H9 (cell line): ENCODE results near the gene C19orf47. TPM values are rescaled to one million over a fixed set of nuclear protein-coding genes. Genes with fewer than 3 reads are reported as not detected.

Experiments
- DNase-seq: peaks from one replicate; pipeline ENCODE4 v3.0.0-alpha.2; 2017
- H2AFZ ChIP-seq: one replicate; pipeline ENCODE4 v1.6.1; 2013; ENCODE audit warnings: mild to moderate bottlenecking, low read length, control low read depth, moderate library complexity
- H2AK5ac ChIP-seq: 2 replicates; pipeline ENCODE4 v1.6.1; 2013; ENCODE audit warnings: low read length, control low read depth, mixed read lengths; ENCODE audit not compliant: insufficient read length
- H2BK120ac ChIP-seq: one replicate; pipeline ENCODE4 v1.6.1; 2013; ENCODE audit warnings: low read depth, mild to moderate bottlenecking, low read length, control low read depth, inconsistent platforms; ENCODE audit not compliant: poor library complexity, severe bottlenecking
- H2BK12ac ChIP-seq: 2 replicates; pipeline ENCODE4 v1.6.1; 2013; ENCODE audit warnings: low read length, control low read depth, mixed read lengths, low read depth; ENCODE audit not compliant: insufficient read length
- H2BK15ac ChIP-seq: 2 replicates; pipeline ENCODE4 v1.6.1; 2013; ENCODE audit warnings: low read depth, low read length, control low read depth
- H2BK20ac ChIP-seq: one replicate; pipeline ENCODE4 v1.6.1; 2013; ENCODE audit warnings: low read depth, mild to moderate bottlenecking, low read length, control low read depth, inconsistent platforms; ENCODE audit not compliant: poor library complexity, severe bottlenecking
- H2BK5ac ChIP-seq: 2 replicates; pipeline ENCODE4 v1.6.1; 2013; ENCODE audit warnings: low read length, control low read depth, mixed read lengths; ENCODE audit not compliant: insufficient read length
- H3K14ac ChIP-seq: 2 replicates; pipeline ENCODE4 v1.6.1; 2013; ENCODE audit warnings: low read length, control low read depth; ENCODE audit not compliant: insufficient read depth
- H3K18ac ChIP-seq: 2 replicates; pipeline ENCODE4 v1.6.1; 2013; ENCODE audit warnings: low read depth, mild to moderate bottlenecking, mixed read lengths, low read length, control low read depth; ENCODE audit not compliant: insufficient read length
- H3K23ac ChIP-seq: 2 replicates; pipeline ENCODE4 v1.6.1; 2013; ENCODE audit warnings: low read length, control low read depth, mixed read lengths, low read depth; ENCODE audit not compliant: insufficient read length
- H3K23me2 ChIP-seq: 2 replicates; pipeline ENCODE4 v1.6.1; 2013; ENCODE audit warnings: low read depth, mild to moderate bottlenecking, mixed read lengths, low read length, control low read depth; ENCODE audit not compliant: insufficient read length, poor library complexity, severe bottlenecking
- H3K27ac ChIP-seq: 2 replicates; pipeline ENCODE4 v1.5.1; 2013; ENCODE audit warnings: low read length, control low read depth, mixed read lengths, low read depth; ENCODE audit not compliant: insufficient read length
- H3K27me3 ChIP-seq: 2 replicates; pipeline ENCODE4 v1.6.1; 2013; ENCODE audit warnings: low read length, control low read depth, inconsistent platforms; ENCODE audit not compliant: insufficient read depth
- H3K4ac ChIP-seq: 2 replicates; pipeline ENCODE4 v1.6.1; 2013; ENCODE audit warnings: low read depth, mild to moderate bottlenecking, control low read depth, inconsistent platforms, low read length, moderate library complexity
- H3K4me1 ChIP-seq: 2 replicates; pipeline ENCODE4 v1.6.1; 2013; ENCODE audit warnings: low read length, control low read depth, inconsistent platforms; ENCODE audit not compliant: insufficient read depth
- H3K4me2 ChIP-seq: 2 replicates; pipeline ENCODE4 v1.6.1; 2013; ENCODE audit warnings: low read length, control low read depth, mixed read lengths; ENCODE audit not compliant: insufficient read length, insufficient read depth
- H3K56ac ChIP-seq: 2 replicates; pipeline ENCODE4 v1.6.1; 2013; ENCODE audit warnings: low read depth, mild to moderate bottlenecking, mixed read lengths, low read length, control low read depth; ENCODE audit not compliant: insufficient read length
- H3K79me1 ChIP-seq: 2 replicates; pipeline ENCODE4 v1.6.1; 2013; ENCODE audit warnings: low read depth, mild to moderate bottlenecking, moderate library complexity, low read length, control low read depth, inconsistent platforms; ENCODE audit not compliant: insufficient read depth, poor library complexity, severe bottlenecking
- H3K79me2 ChIP-seq: 2 replicates; pipeline ENCODE4 v1.6.1; 2013; ENCODE audit warnings: low read length, control low read depth, inconsistent platforms; ENCODE audit not compliant: insufficient read depth
- H3K9ac ChIP-seq: 2 replicates; pipeline ENCODE4 v1.6.1; 2013; ENCODE audit warnings: low read length, control low read depth, mixed read lengths; ENCODE audit not compliant: insufficient read length; ENCODE audit errors: extremely low read depth
- H3K9me3 ChIP-seq: one replicate; pipeline ENCODE4 v1.6.1; 2013; ENCODE audit warnings: low read depth, low read length, inconsistent platforms; ENCODE audit not compliant: control insufficient read depth
- H3T11ph ChIP-seq: one replicate; pipeline ENCODE4 v1.6.1; 2013; ENCODE audit warnings: mild to moderate bottlenecking, low read length, control low read depth, inconsistent platforms
- H4K20me1 ChIP-seq: one replicate; pipeline ENCODE4 v1.6.1; 2013; ENCODE audit not compliant: control insufficient read depth, insufficient read length, insufficient read depth
- H4K5ac ChIP-seq: 2 replicates; pipeline ENCODE4 v1.6.1; 2013; ENCODE audit warnings: low read depth, mild to moderate bottlenecking, mixed read lengths, low read length, control low read depth; ENCODE audit not compliant: insufficient read length
- H4K8ac ChIP-seq: replicated peaks from 2 replicates; pipeline ENCODE4 v1.6.1; 2013; ENCODE audit warnings: low read length, control low read depth, mixed read lengths, low read depth; ENCODE audit not compliant: insufficient read length
- H4K91ac ChIP-seq: 2 replicates; pipeline ENCODE4 v1.6.1; 2013; ENCODE audit warnings: low read depth, mild to moderate bottlenecking, moderate library complexity, mixed read lengths, low read length, control low read depth; ENCODE audit not compliant: insufficient read length
- H3K27ac Mint-ChIP-seq, 3 experiments: 2 replicates in 2 of 3; 3 replicates in 1 of 3; pipeline ENCODE4 v1.8.0; 2020 to 2021; ENCODE audit warnings: mixed read lengths in 3 of 3, mild to moderate bottlenecking in 1 of 3, moderate library complexity in 1 of 3
- H3K27me3 Mint-ChIP-seq: 2 replicates; pipeline ENCODE4 v1.8.0; 2021; ENCODE audit warnings: low read depth, mild to moderate bottlenecking, moderate library complexity, mixed read lengths
- H3K36me3 Mint-ChIP-seq, 3 experiments: 2 replicates in 2 of 3; 3 replicates in 1 of 3; pipeline ENCODE4 v1.8.0; 2020 to 2021; ENCODE audit warnings: low read depth in 3 of 3, mixed read lengths in 3 of 3; ENCODE audit not compliant: insufficient read depth in 1 of 3
- H3K4me1 Mint-ChIP-seq, 2 experiments: 2 replicates each; pipeline ENCODE4 v1.8.0; 2020; ENCODE audit warnings: mixed read lengths in 2 of 2
- H3K4me3 Mint-ChIP-seq, 2 experiments: 2 replicates in 1 of 2; 3 replicates in 1 of 2; pipeline ENCODE4 v1.8.0; 2020 to 2021; ENCODE audit warnings: mild to moderate bottlenecking in 2 of 2, mixed read lengths in 2 of 2, moderate library complexity in 1 of 2
- H3K9me3 Mint-ChIP-seq, 2 experiments: 2 replicates in 1 of 2; 3 replicates in 1 of 2; pipeline ENCODE4 v1.8.0; 2020; ENCODE audit warnings: mild to moderate bottlenecking in 2 of 2, mixed read lengths in 2 of 2, moderate library complexity in 1 of 2
- CTCF ChIP-seq: fragments of 200-600 bp; sonication (generic); conservative IDR thresholded peaks from 3 replicates; pipeline ENCODE4 v1.8.0; 2021; ENCODE audit warnings: antibody characterized with exemption, mild to moderate bottlenecking
- WGBS: extraction: QIAGEN DNeasy Blood & Tissue Kit; methylation state at CpG from one replicate; pipeline ENCODE4 v1.1.7; 2013; ENCODE audit warnings: missing lambda C conversion rate, low lambda C conversion rate, mixed read lengths; ENCODE audit not compliant: insufficient read length; ENCODE audit errors: extremely low coverage; 5-methylcytosine and 5-hydroxymethylcytosine counted together
- total RNA-seq: library from RNA; stranded (reverse); gene quantifications from 2 replicates; pipeline ENCODE4 v1.2.1, GENCODE V29; 2021

The C19orf47 gene
- total RNA-seq, 1 experiment from 2014 or later = 19.4 TPM

GRCh38 chr19:40395956-40396355 is 47.8 kb upstream of the C19orf47 start:
- H3K27me3 Mint-ChIP-seq = peaks cover 19% of the 10 kb centered on the region
- Histone ChIP-seq H3K23me2 (peaks cover 7% of the 10 kb centered on the region), H3K4me1 (no peaks in the 10 kb centered on the region), H2BK12ac (no peak overlapping the region), H3K9ac (no peak overlapping the region), H3K14ac (no peak overlapping the region), H2BK15ac (no peak overlapping the region), H3K79me1 (no peaks in the 10 kb centered on the region), H3K27ac (no peak overlapping the region), H3K79me2 (no peaks in the 10 kb centered on the region), H3T11ph (no peak overlapping the region), H2AFZ (no peak overlapping the region), H2BK5ac (no peak overlapping the region), H2AK5ac (no peak overlapping the region), H4K20me1 (no peaks in the 10 kb centered on the region), H4K5ac (no peak overlapping the region), H3K56ac (no peak overlapping the region), H2BK20ac (no peak overlapping the region), H4K8ac (no peak overlapping the region), H2BK120ac (no peak overlapping the region), H3K18ac (no peak overlapping the region), H3K23ac (no peak overlapping the region), H3K27me3 (no peaks in the 10 kb centered on the region; the same call in 1 of the 2 replicates), H3K4me2 (no peak overlapping the region), H3K4ac (no peak overlapping the region), H4K91ac (no peak overlapping the region), H3K9me3 (no peaks in the 10 kb centered on the region)
- no peak for TF ChIP-seq CTCF
- H3K27ac Mint-ChIP-seq = no peak overlapping the region
- WGBS = no CpG with 5 or more reads among the region's 14 CpGs
- H3K4me3 Mint-ChIP-seq = no peak overlapping the region
- DNase-seq = no peak
- H3K4me1 Mint-ChIP-seq = peaks cover 11 to 18% of the 10 kb centered on the region in 2 experiments
- no peaks in the 10 kb centered on the region; a peak in 1 of 7 replicates for H3K36me3 Mint-ChIP-seq
- no peaks in the 10 kb centered on the region for H3K9me3 Mint-ChIP-seq
